ENCODE measurements around the gene TOP3B. TPM values are rescaled to one million over a fixed set of nuclear protein-coding genes. Genes with fewer than 3 reads are reported as not detected.

Gene TOP3B
- total and polyA plus RNA-seq, 2 experiments from 2014 or later: 35.7 to 77.7 TPM

- TF ChIP-seq JUNB (IDR thresholded peaks at IDR 0.05; ENCODE audit: unreplicated experiment) (no peak), CREB1 (CRISPR knock-in tag; IDR thresholded peaks at IDR 0.05; ENCODE audit: low read depth) (no peak), EZH2phosphoT487 (IDR thresholded peaks at IDR 0.05; ENCODE audit: unreplicated experiment) (no peak), ZNF114 (CRISPR knock-in tag; IDR thresholded peaks at IDR 0.05) (no peak)
Measured at GRCh38 chr22:21929253-21929652, 53.3 kb downstream of the TOP3B start (continued).

- H3K4me3 Mint-ChIP-seq: no peak overlapping the region
- ATAC-seq: no peak
- Histone ChIP-seq H3K36me3 (ENCODE audit: insufficient read depth) (no peaks in the 10 kb centered on the region), H3K4me3 (no peak overlapping the region), H2AFZ (no peak overlapping the region), H3K4me1 (ENCODE audit: insufficient read depth) (peaks cover 17% of the 10 kb centered on the region), H4K20me1 (replicated peaks; ENCODE audit: insufficient read depth) (no peaks in the 10 kb centered on the region), H3K9me2 (ENCODE audit: insufficient read depth) (no peaks in the 10 kb centered on the region), H3K79me2 (replicated peaks; ENCODE audit: insufficient read depth) (no peaks in the 10 kb centered on the region), H3K4me2 (no peak overlapping the region), H3K27ac (ENCODE audit: low read depth) (no peak overlapping the region), H3F3A (replicated peaks; ENCODE audit: low read depth) (peaks cover 8% of the 10 kb centered on the region), H3K27me3 (ENCODE audit: insufficient read depth) (no peaks in the 10 kb centered on the region)
- peaks cover 17% of the 10 kb centered on the region for H3K36me3 Mint-ChIP-seq (ENCODE audit: low read depth)
- H3K27ac Mint-ChIP-seq: peak overlapping the region; percentile 62; the same call in 1 of the 2 replicates
- H3K27me3 Mint-ChIP-seq (ENCODE audit: insufficient read depth, low read depth, poor library complexity): peaks cover 18% of the 10 kb centered on the region
- no peak for DNase-seq (ENCODE audit: low spot score)
- TF ChIP-seq ZNF114 (CRISPR knock-in tag; IDR thresholded peaks at IDR 0.05) (no peak), EZH2phosphoT487 (IDR thresholded peaks at IDR 0.05; ENCODE audit: unreplicated experiment) (no peak), CREB1 (CRISPR knock-in tag; IDR thresholded peaks at IDR 0.05; ENCODE audit: low read depth) (no peak), ZNF331 (CRISPR knock-in tag; IDR thresholded peaks at IDR 0.05; ENCODE audit: low read depth) (no peak), NANOG (IDR thresholded peaks at IDR 0.05; ENCODE audit: borderline replicate concordance) (no peak), STAT1 (IDR thresholded peaks at IDR 0.05; ENCODE audit: unreplicated experiment) (no peak), REST (IDR thresholded peaks at IDR 0.05; ENCODE audit: unreplicated experiment) (no peak), POLR2AphosphoS5 (IDR thresholded peaks at IDR 0.05; ENCODE audit: low read depth) (no peak), JUNB (IDR thresholded peaks at IDR 0.05; ENCODE audit: unreplicated experiment) (no peak), EZH2 (IDR thresholded peaks at IDR 0.05; ENCODE audit: low read depth, unreplicated experiment) (no peak), ETS1 (IDR thresholded peaks at IDR 0.05) (no peak), CTCF (conservative IDR thresholded peaks at IDR 0.05; ENCODE audit: low read depth in 2 of 2) (no peak)
- TF ChIP-seq, protein P1, sequence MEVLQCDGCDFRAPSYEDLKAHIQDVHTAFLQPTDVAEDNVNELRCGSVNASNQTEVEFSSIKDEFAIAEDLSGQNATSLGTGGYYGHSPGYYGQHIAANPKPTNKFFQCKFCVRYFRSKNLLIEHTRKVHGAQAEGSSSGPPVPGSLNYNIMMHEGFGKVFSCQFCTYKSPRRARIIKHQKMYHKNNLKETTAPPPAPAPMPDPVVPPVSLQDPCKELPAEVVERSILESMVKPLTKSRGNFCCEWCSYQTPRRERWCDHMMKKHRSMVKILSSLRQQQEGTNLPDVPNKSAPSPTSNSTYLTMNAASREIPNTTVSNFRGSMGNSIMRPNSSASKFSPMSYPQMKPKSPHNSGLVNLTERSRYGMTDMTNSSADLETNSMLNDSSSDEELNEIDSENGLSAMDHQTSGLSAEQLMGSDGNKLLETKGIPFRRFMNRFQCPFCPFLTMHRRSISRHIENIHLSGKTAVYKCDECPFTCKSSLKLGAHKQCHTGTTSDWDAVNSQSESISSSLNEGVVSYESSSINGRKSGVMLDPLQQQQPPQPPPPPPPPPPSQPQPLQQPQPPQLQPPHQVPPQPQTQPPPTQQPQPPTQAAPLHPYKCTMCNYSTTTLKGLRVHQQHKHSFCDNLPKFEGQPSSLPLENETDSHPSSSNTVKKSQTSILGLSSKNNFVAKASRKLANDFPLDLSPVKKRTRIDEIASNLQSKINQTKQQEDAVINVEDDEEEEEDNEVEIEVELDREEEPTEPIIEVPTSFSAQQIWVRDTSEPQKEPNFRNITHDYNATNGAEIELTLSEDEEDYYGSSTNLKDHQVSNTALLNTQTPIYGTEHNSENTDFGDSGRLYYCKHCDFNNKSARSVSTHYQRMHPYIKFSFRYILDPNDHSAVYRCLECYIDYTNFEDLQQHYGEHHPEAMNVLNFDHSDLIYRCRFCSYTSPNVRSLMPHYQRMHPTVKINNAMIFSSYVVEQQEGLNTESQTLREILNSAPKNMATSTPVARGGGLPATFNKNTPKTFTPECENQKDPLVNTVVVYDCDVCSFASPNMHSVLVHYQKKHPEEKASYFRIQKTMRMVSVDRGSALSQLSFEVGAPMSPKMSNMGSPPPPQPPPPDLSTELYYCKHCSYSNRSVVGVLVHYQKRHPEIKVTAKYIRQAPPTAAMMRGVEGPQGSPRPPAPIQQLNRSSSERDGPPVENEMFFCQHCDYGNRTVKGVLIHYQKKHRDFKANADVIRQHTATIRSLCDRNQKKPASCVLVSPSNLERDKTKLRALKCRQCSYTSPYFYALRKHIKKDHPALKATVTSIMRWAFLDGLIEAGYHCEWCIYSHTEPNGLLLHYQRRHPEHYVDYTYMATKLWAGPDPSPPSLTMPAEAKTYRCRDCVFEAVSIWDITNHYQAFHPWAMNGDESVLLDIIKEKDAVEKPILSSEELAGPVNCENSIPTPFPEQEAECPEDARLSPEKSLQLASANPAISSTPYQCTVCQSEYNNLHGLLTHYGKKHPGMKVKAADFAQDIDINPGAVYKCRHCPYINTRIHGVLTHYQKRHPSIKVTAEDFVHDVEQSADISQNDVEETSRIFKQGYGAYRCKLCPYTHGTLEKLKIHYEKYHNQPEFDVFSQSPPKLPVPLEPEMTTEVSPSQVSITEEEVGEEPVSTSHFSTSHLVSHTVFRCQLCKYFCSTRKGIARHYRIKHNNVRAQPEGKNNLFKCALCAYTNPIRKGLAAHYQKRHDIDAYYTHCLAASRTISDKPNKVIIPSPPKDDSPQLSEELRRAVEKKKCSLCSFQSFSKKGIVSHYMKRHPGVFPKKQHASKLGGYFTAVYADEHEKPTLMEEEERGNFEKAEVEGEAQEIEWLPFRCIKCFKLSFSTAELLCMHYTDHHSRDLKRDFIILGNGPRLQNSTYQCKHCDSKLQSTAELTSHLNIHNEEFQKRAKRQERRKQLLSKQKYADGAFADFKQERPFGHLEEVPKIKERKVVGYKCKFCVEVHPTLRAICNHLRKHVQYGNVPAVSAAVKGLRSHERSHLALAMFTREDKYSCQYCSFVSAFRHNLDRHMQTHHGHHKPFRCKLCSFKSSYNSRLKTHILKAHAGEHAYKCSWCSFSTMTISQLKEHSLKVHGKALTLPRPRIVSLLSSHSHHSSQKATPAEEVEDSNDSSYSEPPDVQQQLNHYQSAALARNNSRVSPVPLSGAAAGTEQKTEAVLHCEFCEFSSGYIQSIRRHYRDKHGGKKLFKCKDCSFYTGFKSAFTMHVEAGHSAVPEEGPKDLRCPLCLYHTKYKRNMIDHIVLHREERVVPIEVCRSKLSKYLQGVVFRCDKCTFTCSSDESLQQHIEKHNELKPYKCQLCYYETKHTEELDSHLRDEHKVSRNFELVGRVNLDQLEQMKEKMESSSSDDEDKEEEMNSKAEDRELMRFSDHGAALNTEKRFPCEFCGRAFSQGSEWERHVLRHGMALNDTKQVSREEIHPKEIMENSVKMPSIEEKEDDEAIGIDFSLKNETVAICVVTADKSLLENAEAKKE (CRISPR knock-in tag; IDR thresholded peaks at IDR 0.05): no peak
- no peaks in the 10 kb centered on the region for H3K9me3 Mint-ChIP-seq
- H3K4me1 Mint-ChIP-seq: peaks cover 47% of the 10 kb centered on the region
Measured at GRCh38 chr22:21928048-21928447, 54.5 kb downstream of the TOP3B start.

Data from GM23338 (cell line).